Left ventricle myocardium inferior (tissue), 1 donor: ENCODE data around the gene DYNLL1. TPM values are rescaled to one million over a fixed set of nuclear protein-coding genes. Genes with fewer than 3 reads are reported as not detected.

Source experiments
- DNase-seq: peaks from one replicate; pipeline ENCODE4 v3.0.0-alpha.2; 2020
- H3K27ac ChIP-seq: fragments of 200-600 bp; replicated peaks from 2 replicates; pipeline ENCODE4 v1.8.0; 2021
- H3K27me3 ChIP-seq: fragments of 200-600 bp; 2 replicates; pipeline ENCODE4 v1.8.0; 2021; ENCODE audit warnings: low read depth
- H3K36me3 ChIP-seq: fragments of 200-600 bp; 2 replicates; pipeline ENCODE4 v1.8.0; 2021
- H3K4me1 ChIP-seq: fragments of 200-600 bp; 2 replicates; pipeline ENCODE4 v1.8.0; 2021
- H3K4me3 ChIP-seq: fragments of 200-600 bp; 2 replicates; pipeline ENCODE4 v1.8.0; 2021; ENCODE audit warnings: mild to moderate bottlenecking, moderate library complexity
- H3K9me3 ChIP-seq: fragments of 200-600 bp; replicated peaks from 2 replicates; pipeline ENCODE4 v1.8.0; 2021
- CTCF ChIP-seq: fragments of 200-600 bp; IDR thresholded peaks from 2 replicates; pipeline ENCODE4 v1.8.0; 2021; ENCODE audit warnings: antibody characterized with exemption, mild to moderate bottlenecking, borderline replicate concordance
- intact Hi-C: fragments of 100-400 bp; cut with micrococcal nuclease; formaldehyde crosslinking; loops from one replicate; pipeline ENCODE4 v1.11.0; 2022
- total RNA-seq: library from RNA; stranded (reverse); fragmentation: NEBNext Ultra II Directional; extraction: Animal tissue kit (Norgen Biotek cat#: 25700); gene quantifications from one replicate; pipeline ENCODE4 v1.2.1, GENCODE V29; 2021
- donor health status: DM: no; HTN: yes; CAD: no; lungs with severe emphysema.

Gene DYNLL1
- total RNA-seq, 1 donor from 2014 or later: 175 TPM

GRCh38 chr12:120539303-120539702 is 43.4 kb downstream of the DYNLL1 start:
- peak overlapping the region; percentile 96 for H3K27ac ChIP-seq
- peaks cover 100% of the 10 kb centered on the region for H3K4me1 ChIP-seq
- no peaks in the 10 kb centered on the region for H3K9me3 ChIP-seq
- no peak for TF ChIP-seq CTCF
- DNase-seq: no peak
- H3K4me3 ChIP-seq: peak overlapping the region; percentile 93
- intact Hi-C loops: no loop called here
- H3K27me3 ChIP-seq: no peaks in the 10 kb centered on the region
- H3K36me3 ChIP-seq: peaks cover 13% of the 10 kb centered on the region

- Histone ChIP-seq H3K4me3 (no peak overlapping the region), H3K27ac (peak overlapping the region; percentile 96), H3K36me3 (peaks cover 13% of the 10 kb centered on the region), H3K9me3 (no peaks in the 10 kb centered on the region), H3K4me1 (peaks cover 100% of the 10 kb centered on the region), H3K27me3 (no peaks in the 10 kb centered on the region)
- no peak for DNase-seq
- intact Hi-C loops: no loop called here
- TF ChIP-seq CTCF: no peak
Measured at GRCh38 chr12:120540445-120540844, 44.5 kb downstream of the DYNLL1 start.

GRCh38 chr12:120542166-120542565 is 46.3 kb downstream of the DYNLL1 start:
- Histone ChIP-seq H3K4me1 (peaks cover 100% of the 10 kb centered on the region), H3K36me3 (peaks cover 27% of the 10 kb centered on the region)

GRCh38 chr12:120544691-120545090 is 48.8 kb downstream of the DYNLL1 start:
- H3K27ac ChIP-seq: peak overlapping the region; percentile 96
- no peak for TF ChIP-seq CTCF
- H3K9me3 ChIP-seq: no peaks in the 10 kb centered on the region
- peaks cover 51% of the 10 kb centered on the region for H3K36me3 ChIP-seq
- DNase-seq: no peak
- H3K27me3 ChIP-seq: no peaks in the 10 kb centered on the region
- H3K4me1 ChIP-seq: peaks cover 100% of the 10 kb centered on the region
- intact Hi-C loops: no loop called here
- H3K4me3 ChIP-seq: no peak overlapping the region

More at GRCh38 chr12:120542166-120542565, 46.3 kb downstream of the DYNLL1 start:
- DNase-seq: no peak
- Histone ChIP-seq H3K27me3 (no peaks in the 10 kb centered on the region), H3K27ac (peak overlapping the region; percentile 96), H3K9me3 (no peaks in the 10 kb centered on the region), H3K4me3 (no peak overlapping the region)
- TF ChIP-seq CTCF: no peak
- intact Hi-C loops: no loop called here

- Histone ChIP-seq H3K27ac (no peak overlapping the region), H3K4me1 (peaks cover 100% of the 10 kb centered on the region), H3K27me3 (no peaks in the 10 kb centered on the region), H3K9me3 (no peaks in the 10 kb centered on the region), H3K36me3 (peaks cover 51% of the 10 kb centered on the region), H3K4me3 (no peak overlapping the region)
- intact Hi-C loops: no loop called here
- DNase-seq: no peak
- TF ChIP-seq CTCF: no peak
Measured at GRCh38 chr12:120546050-120546386, 50.1 kb downstream of the DYNLL1 start.

Other genes starting within 250 kb of the DYNLL1 start
- 59.8 TPM for gene PXN, start 230.4 kb upstream of the DYNLL1 start, total RNA-seq
- gene RNU4-2, start 204.2 kb upstream of the DYNLL1 start, total RNA-seq: 22,484 TPM
- 2,088 TPM for gene RNU4-1, start 202.9 kb upstream of the DYNLL1 start, total RNA-seq
- 6.5 TPM for gene SIRT4, start 193.8 kb upstream of the DYNLL1 start, total RNA-seq
- not detected for gene PLA2G1B, start 168.3 kb upstream of the DYNLL1 start, total RNA-seq
- gene MSI1, start 126.9 kb upstream of the DYNLL1 start, total RNA-seq: 4.8 TPM
- 142 TPM for gene COX6A1, start 58.0 kb upstream of the DYNLL1 start, total RNA-seq
- 17.9 TPM for gene TRIAP1, start 49.7 kb upstream of the DYNLL1 start, total RNA-seq
- 12.0 TPM for gene GATC, start 49.7 kb upstream of the DYNLL1 start, total RNA-seq
- 34.4 TPM for gene SRSF9, start 26.4 kb upstream of the DYNLL1 start, total RNA-seq
- 41.8 TPM for gene COQ5, start 33.0 kb downstream of the DYNLL1 start, total RNA-seq
- 274 TPM for gene RNF10, start 38.2 kb downstream of the DYNLL1 start, total RNA-seq
- gene POP5, start 85.3 kb downstream of the DYNLL1 start, total RNA-seq: 48.3 TPM
- 4.2 TPM for gene CABP1, start 144.5 kb downstream of the DYNLL1 start, total RNA-seq
- 120 TPM for gene MLEC, start 191.0 kb downstream of the DYNLL1 start, total RNA-seq
- gene UNC119B, start 214.3 kb downstream of the DYNLL1 start, total RNA-seq: 11.5 TPM
- 93.8 TPM for gene ACADS, start 229.7 kb downstream of the DYNLL1 start, total RNA-seq